C4-2B (cell line): Measurements from ENCODE around the gene RAB8A.

Experiments
- CTCF ChIP-seq: fragments of 450-650 bp; conservative IDR thresholded peaks from 2 replicates; pipeline ENCODE4 v1.5.1; 2017; ENCODE audit warnings: mild to moderate bottlenecking
- ZFX ChIP-seq: fragments of 450-650 bp; IDR thresholded peaks from 2 replicates; pipeline ENCODE4 v1.6.1; 2017

- no peak for TF ChIP-seq CTCF
- TF ChIP-seq ZFX: no peak
Observed at GRCh38 chr19:16180611-16181010, 68.9 kb downstream of the RAB8A start.
